ENCODE data around the gene PTEN. TPM values are rescaled to one million over a fixed set of nuclear protein-coding genes. Genes with fewer than 3 reads are reported as not detected.

The PTEN gene
- total and polyA plus RNA-seq, 4 donors: 11.5 to 76.6 (median 37.5) TPM

- no peak for TF ChIP-seq ZBTB33 (IDR thresholded peaks at IDR 0.05)
- TF ChIP-seq SP1 (IDR thresholded peaks at IDR 0.05): no peak
- TF ChIP-seq HNF4A (conservative IDR thresholded peaks at IDR 0.05): peak in 1 of 2 donors; percentile 9
- TF ChIP-seq RAD21 (IDR thresholded peaks at IDR 0.05): peak; percentile 7 to 22
- DNase-seq (ENCODE audit: low spot score): no peak
- 23% methylated on average over 4 of the region's 4 CpGs for WGBS
- H3K9ac ChIP-seq (ENCODE audit: low read depth in 1 of 2, low read length in 2 of 2): no peak overlapping the region
- H3K4me3 ChIP-seq (ENCODE audit: low read depth in 1 of 3, low read length in 3 of 3): no peak overlapping the region
- peaks cover 7 to 22% (median 16%) of the 10 kb centered on the region in 4 donors for H3K4me1 ChIP-seq (ENCODE audit: control insufficient read depth in 4 of 4, insufficient read depth in 4 of 4, low read length in 3 of 4)
- no peaks in the 10 kb centered on the region for H3K27me3 ChIP-seq (ENCODE audit: control insufficient read depth in 4 of 4, insufficient read depth in 4 of 4, low read length in 3 of 4)
- H3K27ac ChIP-seq (ENCODE audit: low read depth in 1 of 2, low read length in 2 of 2): no peak overlapping the region
- no peaks in the 10 kb centered on the region for H3K9me3 ChIP-seq (ENCODE audit: control insufficient read depth in 4 of 4, low read length in 3 of 4)
- no peaks in the 10 kb centered on the region for H3K36me3 ChIP-seq (ENCODE audit: control insufficient read depth in 4 of 4, insufficient read depth in 3 of 4, low read depth in 1 of 4, low read length in 3 of 4)
Measured at GRCh38 chr10:87875929-87876571, 12.6 kb downstream of the PTEN start.

DNA sequence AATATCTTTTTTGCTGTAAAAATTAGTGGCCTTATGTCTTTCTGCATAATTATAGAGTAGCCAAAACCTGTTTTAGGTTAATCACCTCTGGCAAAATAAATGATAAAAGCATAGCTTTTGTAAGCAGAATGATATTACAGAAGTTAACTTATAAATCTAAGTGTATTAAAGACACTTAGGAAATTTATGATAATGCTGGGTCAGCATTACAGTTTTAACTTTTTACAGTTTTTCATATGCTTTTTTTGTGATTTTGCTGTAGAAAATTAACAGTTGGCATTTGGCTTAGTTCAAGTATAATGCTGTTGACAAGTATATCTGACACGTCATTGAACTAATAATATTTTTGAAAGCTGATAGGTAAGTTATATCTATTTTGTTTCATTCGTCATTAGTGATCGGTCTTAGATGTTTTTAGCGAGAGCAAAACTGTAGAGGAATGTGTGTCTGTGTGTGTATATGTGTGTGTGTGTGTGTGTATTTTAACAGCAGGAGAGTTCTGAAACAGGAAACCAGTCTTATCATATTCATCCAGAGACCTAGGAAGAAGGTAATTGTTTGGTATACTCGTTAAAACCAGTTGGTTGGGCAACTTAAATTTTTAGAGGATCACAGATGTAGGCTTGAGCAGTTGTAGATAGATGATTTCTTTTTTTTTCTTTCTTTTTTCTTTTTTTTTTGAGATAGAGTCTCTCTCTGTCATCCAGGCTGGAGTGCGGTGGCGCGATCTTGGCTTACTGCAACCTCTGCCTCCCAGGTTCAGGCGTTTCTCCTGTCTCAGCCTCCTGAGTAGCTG, 15.4 kb downstream of the PTEN start:
- TF ChIP-seq FOXA1 (IDR thresholded peaks at IDR 0.05): no peak
- no peak for TF ChIP-seq FOXA2 (IDR thresholded peaks at IDR 0.05)
- no peak for TF ChIP-seq HNF4G (IDR thresholded peaks at IDR 0.05)
- no peak for TF ChIP-seq GABPA (IDR thresholded peaks at IDR 0.05 in 1 of 2, conservative IDR thresholded peaks at IDR 0.05 in 1 of 2)
- no peak for TF ChIP-seq TAF1 (conservative IDR thresholded peaks at IDR 0.05)
- TF ChIP-seq HNF4A (conservative IDR thresholded peaks at IDR 0.05): no peak
- H3K4me1 ChIP-seq (ENCODE audit: control insufficient read depth in 4 of 4, insufficient read depth in 4 of 4, low read length in 3 of 4): peaks cover 1 to 11% (median 9%) of the 10 kb centered on the region in 4 donors
- H3K27ac ChIP-seq (ENCODE audit: low read depth in 1 of 2, low read length in 2 of 2): no peak overlapping the region
- WGBS: 83% methylated on average over 9 of the region's 9 CpGs
- DNase-seq (ENCODE audit: low spot score): no peak
- H3K4me3 ChIP-seq (ENCODE audit: low read depth in 1 of 3, low read length in 3 of 3): no peak overlapping the region
- H3K36me3 ChIP-seq (ENCODE audit: control insufficient read depth in 4 of 4, insufficient read depth in 3 of 4, low read depth in 1 of 4, low read length in 3 of 4): no peaks in the 10 kb centered on the region
- no peak overlapping the region for H3K9ac ChIP-seq (ENCODE audit: low read depth in 1 of 2, low read length in 2 of 2)
- no peaks in the 10 kb centered on the region for H3K9me3 ChIP-seq (ENCODE audit: control insufficient read depth in 4 of 4, low read length in 3 of 4)
- H3K27me3 ChIP-seq (ENCODE audit: control insufficient read depth in 4 of 4, insufficient read depth in 4 of 4, low read length in 3 of 4): no peaks in the 10 kb centered on the region

DNA sequence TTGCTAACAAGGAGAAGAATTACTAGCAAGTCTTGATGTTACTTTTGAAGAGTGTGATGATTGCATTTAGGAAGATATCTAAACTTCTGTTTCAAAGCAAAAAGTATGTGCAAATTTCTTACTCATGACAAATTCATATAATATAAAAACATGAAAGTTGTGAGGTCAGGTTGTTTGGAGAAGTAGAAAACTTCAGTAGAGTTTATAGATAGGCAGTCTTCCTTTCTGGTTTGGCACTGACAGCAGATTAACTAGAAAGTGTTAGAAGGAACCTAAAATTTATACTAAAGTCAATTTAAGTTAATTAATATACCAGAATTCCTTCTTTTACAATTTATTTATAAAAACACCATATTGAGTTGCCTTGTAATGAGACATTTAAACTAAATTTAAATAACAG, 16.9 kb downstream of the PTEN start:
- peaks cover under 1 to 4% (median 2%) of the 10 kb centered on the region in 4 donors for H3K4me1 ChIP-seq (ENCODE audit: control insufficient read depth in 4 of 4, insufficient read depth in 4 of 4, low read length in 3 of 4)
- H3K4me3 ChIP-seq (ENCODE audit: low read depth in 1 of 3, low read length in 3 of 3): no peak overlapping the region
- H3K27me3 ChIP-seq (ENCODE audit: control insufficient read depth in 4 of 4, insufficient read depth in 4 of 4, low read length in 3 of 4): no peaks in the 10 kb centered on the region
- H3K27ac ChIP-seq (ENCODE audit: low read depth in 1 of 2, low read length in 2 of 2): no peak overlapping the region
- H3K36me3 ChIP-seq (ENCODE audit: control insufficient read depth in 4 of 4, insufficient read depth in 3 of 4, low read depth in 1 of 4, low read length in 3 of 4): no peaks in the 10 kb centered on the region
- no peaks in the 10 kb centered on the region for H3K9me3 ChIP-seq (ENCODE audit: control insufficient read depth in 4 of 4, low read length in 3 of 4)
- DNase-seq (ENCODE audit: low spot score): no peak
- H3K9ac ChIP-seq (ENCODE audit: low read depth in 1 of 2, low read length in 2 of 2): no peak overlapping the region
- TF ChIP-seq RXRA (IDR thresholded peaks at IDR 0.05) (no peak), TAF1 (conservative IDR thresholded peaks at IDR 0.05) (no peak), FOXA2 (IDR thresholded peaks at IDR 0.05) (no peak), RAD21 (IDR thresholded peaks at IDR 0.05) (no peak), NR2F2 (IDR thresholded peaks at IDR 0.05) (no peak), ZBTB33 (IDR thresholded peaks at IDR 0.05) (no peak), GABPA (IDR thresholded peaks at IDR 0.05 in 1 of 2, conservative IDR thresholded peaks at IDR 0.05 in 1 of 2) (no peak), HNF4A (conservative IDR thresholded peaks at IDR 0.05) (no peak), ATF3 (IDR thresholded peaks at IDR 0.05) (no peak), HNF4G (IDR thresholded peaks at IDR 0.05) (no peak), REST (IDR thresholded peaks at IDR 0.05) (no peak), FOXA1 (IDR thresholded peaks at IDR 0.05) (no peak), SP1 (IDR thresholded peaks at IDR 0.05) (no peak)
- TF ChIP-seq, protein P1, sequence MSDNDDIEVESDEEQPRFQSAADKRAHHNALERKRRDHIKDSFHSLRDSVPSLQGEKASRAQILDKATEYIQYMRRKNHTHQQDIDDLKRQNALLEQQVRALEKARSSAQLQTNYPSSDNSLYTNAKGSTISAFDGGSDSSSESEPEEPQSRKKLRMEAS (IDR thresholded peaks at IDR 0.05): no peak
- TF ChIP-seq, protein P2, sequence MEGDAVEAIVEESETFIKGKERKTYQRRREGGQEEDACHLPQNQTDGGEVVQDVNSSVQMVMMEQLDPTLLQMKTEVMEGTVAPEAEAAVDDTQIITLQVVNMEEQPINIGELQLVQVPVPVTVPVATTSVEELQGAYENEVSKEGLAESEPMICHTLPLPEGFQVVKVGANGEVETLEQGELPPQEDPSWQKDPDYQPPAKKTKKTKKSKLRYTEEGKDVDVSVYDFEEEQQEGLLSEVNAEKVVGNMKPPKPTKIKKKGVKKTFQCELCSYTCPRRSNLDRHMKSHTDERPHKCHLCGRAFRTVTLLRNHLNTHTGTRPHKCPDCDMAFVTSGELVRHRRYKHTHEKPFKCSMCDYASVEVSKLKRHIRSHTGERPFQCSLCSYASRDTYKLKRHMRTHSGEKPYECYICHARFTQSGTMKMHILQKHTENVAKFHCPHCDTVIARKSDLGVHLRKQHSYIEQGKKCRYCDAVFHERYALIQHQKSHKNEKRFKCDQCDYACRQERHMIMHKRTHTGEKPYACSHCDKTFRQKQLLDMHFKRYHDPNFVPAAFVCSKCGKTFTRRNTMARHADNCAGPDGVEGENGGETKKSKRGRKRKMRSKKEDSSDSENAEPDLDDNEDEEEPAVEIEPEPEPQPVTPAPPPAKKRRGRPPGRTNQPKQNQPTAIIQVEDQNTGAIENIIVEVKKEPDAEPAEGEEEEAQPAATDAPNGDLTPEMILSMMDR (IDR thresholded peaks at IDR 0.05; ENCODE audit: low read depth, low read length, missing input control): no peak
